CD14-positive monocyte (primary cell): ENCODE measurements around the gene SLC18A3. TPM values are rescaled to one million over a fixed set of nuclear protein-coding genes. Genes with fewer than 3 reads are reported as not detected.

Experiments
- DNase-seq, 3 donors: peaks; one replicate each; pipeline ENCODE4 v3.0.0-alpha.2; 2011 to 2022
- H2AFZ ChIP-seq: 2 replicates; pipeline ENCODE4 v1.6.0; 2012; ENCODE audit warnings: mild to moderate bottlenecking, low read depth, low read length, inconsistent platforms; ENCODE audit not compliant: insufficient read depth, poor library complexity, severe bottlenecking
- H3K27ac ChIP-seq, 2 donors: 1 replicate in 1 of 2; 2 replicates in 1 of 2; pipeline ENCODE4 v1.5.1; 2012 to 2013; ENCODE audit warnings: low read length in 2 of 2, control low read depth in 1 of 2, inconsistent platforms in 1 of 2, low read depth in 1 of 2, mild to moderate bottlenecking in 1 of 2
- H3K27me3 ChIP-seq, 2 donors: one replicate each; pipeline versions ENCODE4 v1.6.0 to v1.6.1; 2011 to 2013; ENCODE audit warnings: low read length in 2 of 2; ENCODE audit not compliant: control insufficient read depth in 2 of 2, insufficient read depth in 2 of 2
- H3K36me3 ChIP-seq, 2 donors: replicated peaks in 1 of 2; 1 replicate in 1 of 2; 2 replicates in 1 of 2; pipeline versions ENCODE4 v1.5.1 to v1.6.1; 2012 to 2013; ENCODE audit warnings: low read length in 2 of 2, control low read depth in 1 of 2, inconsistent platforms in 1 of 2, mild to moderate bottlenecking in 1 of 2; ENCODE audit not compliant: insufficient read depth in 2 of 2, control insufficient read depth in 1 of 2
- H3K4me1 ChIP-seq, 2 donors: 1 replicate in 1 of 2; 2 replicates in 1 of 2; pipeline versions ENCODE4 v1.5.1 to v1.6.1; 2012 to 2013; ENCODE audit warnings: low read length in 2 of 2, control low read depth in 1 of 2, inconsistent platforms in 1 of 2, mild to moderate bottlenecking in 1 of 2, moderate library complexity in 1 of 2; ENCODE audit not compliant: insufficient read depth in 2 of 2, control insufficient read depth in 1 of 2
- H3K4me2 ChIP-seq: replicated peaks from 2 replicates; pipeline ENCODE3; 2012; ENCODE audit warnings: low read length, moderate library complexity, mild to moderate bottlenecking; ENCODE audit not compliant: poor library complexity, severe bottlenecking; ENCODE audit errors: extremely low read depth
- H3K4me3 ChIP-seq, 3 experiments: fragments of 200-600 bp in 1 of 3; sonication (generic) in 1 of 3; replicated peaks in 1 of 3; 1 replicate in 2 of 3; 2 replicates in 1 of 3; pipeline ENCODE4 v1.5.1; 2011 to 2013; ENCODE audit warnings: low read length in 3 of 3, mild to moderate bottlenecking in 3 of 3, control low read depth in 2 of 3, low read depth in 2 of 3, inconsistent platforms in 1 of 3, moderate library complexity in 1 of 3
- H3K79me2 ChIP-seq: 2 replicates; pipeline ENCODE4 v1.6.0; 2012; ENCODE audit warnings: mild to moderate bottlenecking, control low read depth, inconsistent platforms, low read length, moderate library complexity; ENCODE audit not compliant: insufficient read depth
- H3K9ac ChIP-seq: 2 replicates; pipeline ENCODE4 v1.6.0; 2017; ENCODE audit warnings: low read length, mild to moderate bottlenecking; ENCODE audit not compliant: insufficient read depth, poor library complexity, severe bottlenecking
- H3K9me3 ChIP-seq, 2 donors: replicated peaks in 1 of 2; 1 replicate in 1 of 2; 2 replicates in 1 of 2; pipeline versions ENCODE4 v1.5.1 to v1.6.1; 2012 to 2013; ENCODE audit warnings: low read length in 2 of 2, control low read depth in 1 of 2; ENCODE audit not compliant: control insufficient read depth in 1 of 2, insufficient read depth in 1 of 2
- H4K20me1 ChIP-seq: 2 replicates; pipeline ENCODE4 v1.6.0; 2012; ENCODE audit warnings: mild to moderate bottlenecking, low read length, control low read depth, moderate library complexity; ENCODE audit not compliant: insufficient read depth
- H3K27ac Mint-ChIP-seq, 7 donors: one replicate each; pipeline ENCODE4 v1.8.0; 2020; ENCODE audit warnings: mild to moderate bottlenecking in 7 of 7, mixed read lengths in 7 of 7, moderate library complexity in 6 of 7, inconsistent platforms in 2 of 7
- H3K27me3 Mint-ChIP-seq, 3 donors: one replicate each; pipeline ENCODE4 v1.8.0; 2021 to 2022; ENCODE audit warnings: low read depth in 3 of 3, mild to moderate bottlenecking in 3 of 3, mixed read lengths in 3 of 3, moderate library complexity in 3 of 3, inconsistent platforms in 1 of 3
- H3K36me3 Mint-ChIP-seq, 2 donors: one replicate each; pipeline ENCODE4 v1.8.0; 2020; ENCODE audit warnings: mixed read lengths in 2 of 2, inconsistent platforms in 1 of 2, mild to moderate bottlenecking in 1 of 2
- H3K4me1 Mint-ChIP-seq: one replicate; pipeline ENCODE4 v1.8.0; 2020; ENCODE audit warnings: mild to moderate bottlenecking, mixed read lengths
- H3K4me3 Mint-ChIP-seq, 2 donors: one replicate each; pipeline ENCODE4 v1.8.0; 2020; ENCODE audit warnings: mild to moderate bottlenecking in 2 of 2, mixed read lengths in 2 of 2, moderate library complexity in 1 of 2
- H3K9me3 Mint-ChIP-seq, 7 donors: one replicate each; pipeline ENCODE4 v1.8.0; 2020 to 2022; ENCODE audit warnings: mixed read lengths in 7 of 7, mild to moderate bottlenecking in 6 of 7, moderate library complexity in 6 of 7, inconsistent platforms in 2 of 7
- CTCF ChIP-seq: fragments of 200-600 bp; IDR thresholded peaks from one replicate; pipeline ENCODE4 v1.8.0; 2022; ENCODE audit warnings: antibody characterized with exemption, mild to moderate bottlenecking
- whole genome bisulfite sequencing: methylation state at CpG from one replicate; pipeline ENCODE4 v1.1.5; 2013; ENCODE audit warnings: missing lambda C conversion rate; ENCODE audit not compliant: insufficient coverage; 5-methylcytosine and 5-hydroxymethylcytosine counted together
- intact Hi-C, 2 donors: fragments of 100-400 bp; cut with micrococcal nuclease; formaldehyde crosslinking; loops; one replicate each; pipeline versions ENCODE4 v1.15.0 to v1.15.1; 2023
- polyA plus RNA-seq, 3 donors: library from polyadenylated mRNA; depleted of rRNA in 1 of 3; unstranded in 2 of 3; stranded (reverse) in 1 of 3; fragments of 300-500 nt in 2 of 3; fragments of >200 nt in 1 of 3; fragmentation: Illumina TruSeq in 2 of 3; gene quantifications; 1 replicate in 2 of 3; 2 replicates in 1 of 3; pipeline ENCODE4 v1.2.3, GENCODE V29; 2012 to 2021

The SLC18A3 gene
- polyA plus RNA-seq, 3 donors: not detected

GRCh38 chr10:49572594-49573114 lies 37.5 kb upstream of the SLC18A3 start:
- no peak for TF ChIP-seq CTCF
- 87% methylated on average over 7 of the region's 9 CpGs for WGBS
- intact Hi-C loops: no loop called here
- H2AFZ ChIP-seq: no peak overlapping the region
- H3K9ac ChIP-seq: no peak overlapping the region
- Mint-ChIP-seq H3K27ac (peak overlapping the region in 1 of 7 donors; percentile 23), H3K9me3 (peaks cover 4 to 20% (median 11%) of the 10 kb centered on the region in 7 donors), H3K4me1 (no peaks in the 10 kb centered on the region), H3K27me3 (peaks cover 4 to 12% (median 8%) of the 10 kb centered on the region in 3 donors), H3K36me3 (no peaks in the 10 kb centered on the region), H3K4me3 (no peak overlapping the region)
- H3K79me2 ChIP-seq: no peaks in the 10 kb centered on the region
- DNase-seq: no peak
- H3K4me2 ChIP-seq: no peak overlapping the region
- no peaks in the 10 kb centered on the region for H3K27me3 ChIP-seq
- no peak overlapping the region for H3K27ac ChIP-seq
- no peaks in the 10 kb centered on the region for H4K20me1 ChIP-seq
- no peaks in the 10 kb centered on the region for H3K4me1 ChIP-seq
- H3K36me3 ChIP-seq: no peaks in the 10 kb centered on the region
- H3K4me3 ChIP-seq: no peak overlapping the region
- H3K9me3 ChIP-seq: peaks cover 5 to 6% of the 10 kb centered on the region in 2 donors

GRCh38 chr10:49575489-49576072 lies 34.5 kb upstream of the SLC18A3 start:
- Mint-ChIP-seq H3K4me3 (no peak overlapping the region), H3K27ac (no peak overlapping the region)

More at GRCh38 chr10:49575489-49576072, 34.5 kb upstream of the SLC18A3 start:
- Mint-ChIP-seq H3K9me3 (peaks cover 0 to 4% (median 0%) of the 10 kb centered on the region in 7 donors), H3K4me1 (no peaks in the 10 kb centered on the region), H3K36me3 (no peaks in the 10 kb centered on the region), H3K27me3 (peaks cover 2 to 11% (median 6%) of the 10 kb centered on the region in 3 donors)
- no peaks in the 10 kb centered on the region for H3K9me3 ChIP-seq
- no peak for DNase-seq
- H3K27me3 ChIP-seq: no peaks in the 10 kb centered on the region
- WGBS: 90% methylated on average over 11 of the region's 11 CpGs
- no peaks in the 10 kb centered on the region for H3K4me1 ChIP-seq
- H3K36me3 ChIP-seq: no peaks in the 10 kb centered on the region
- H3K4me3 ChIP-seq: no peak overlapping the region
- intact Hi-C loops: no loop called here
- H2AFZ ChIP-seq: no peak overlapping the region
- no peaks in the 10 kb centered on the region for H4K20me1 ChIP-seq
- H3K79me2 ChIP-seq: no peaks in the 10 kb centered on the region
- H3K9ac ChIP-seq: no peak overlapping the region
- no peak for TF ChIP-seq CTCF
- H3K4me2 ChIP-seq: no peak overlapping the region
- no peak overlapping the region for H3K27ac ChIP-seq
